Measurements from ENCODE around the gene FAM89B.

Gene FAM89B

GRCh38 chr11:65591939-65592857 lies 19.9 kb downstream of the FAM89B start:
- DNase-seq: no peak

DNA sequence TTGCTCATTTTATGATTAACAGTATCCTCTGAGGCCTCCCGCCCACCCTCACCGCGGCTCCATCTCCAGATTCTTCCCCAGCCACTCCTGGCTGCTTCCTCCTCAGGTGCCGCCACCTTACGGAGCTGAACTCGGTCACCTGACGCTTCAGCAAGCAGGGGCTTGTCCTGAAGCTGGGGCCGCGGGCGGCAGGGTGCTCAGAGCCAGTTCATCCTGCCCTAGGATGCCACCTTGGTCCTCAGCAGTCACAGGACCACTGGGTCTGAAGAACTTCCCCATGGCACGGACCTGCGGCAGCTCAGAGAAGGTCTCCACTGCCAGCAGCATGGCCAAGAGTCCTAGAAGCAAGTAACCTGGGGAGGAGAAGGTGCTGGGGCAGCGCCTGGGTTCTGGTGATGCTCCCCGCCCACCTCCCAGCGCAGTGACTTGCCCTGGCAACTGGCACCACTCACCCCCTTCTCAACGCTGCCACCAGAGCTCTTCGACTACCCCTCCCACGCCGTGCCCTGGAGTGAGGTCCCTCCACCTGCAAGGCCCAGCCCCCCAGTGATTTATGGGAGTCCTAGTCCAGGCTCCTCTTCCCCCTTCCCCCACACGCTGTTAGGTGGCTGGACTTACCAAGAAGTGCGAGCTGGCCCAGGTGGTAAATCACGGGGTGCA lies 20.6 kb downstream of the FAM89B start:
- no peak for DNase-seq

GRCh38 chr11:65593518-65594414 lies 21.4 kb downstream of the FAM89B start:
- peak; percentile 45 to 60 for DNase-seq

- no peak for DNase-seq
Observed at GRCh38 chr11:65595131-65595530, 22.8 kb downstream of the FAM89B start.

DNA sequence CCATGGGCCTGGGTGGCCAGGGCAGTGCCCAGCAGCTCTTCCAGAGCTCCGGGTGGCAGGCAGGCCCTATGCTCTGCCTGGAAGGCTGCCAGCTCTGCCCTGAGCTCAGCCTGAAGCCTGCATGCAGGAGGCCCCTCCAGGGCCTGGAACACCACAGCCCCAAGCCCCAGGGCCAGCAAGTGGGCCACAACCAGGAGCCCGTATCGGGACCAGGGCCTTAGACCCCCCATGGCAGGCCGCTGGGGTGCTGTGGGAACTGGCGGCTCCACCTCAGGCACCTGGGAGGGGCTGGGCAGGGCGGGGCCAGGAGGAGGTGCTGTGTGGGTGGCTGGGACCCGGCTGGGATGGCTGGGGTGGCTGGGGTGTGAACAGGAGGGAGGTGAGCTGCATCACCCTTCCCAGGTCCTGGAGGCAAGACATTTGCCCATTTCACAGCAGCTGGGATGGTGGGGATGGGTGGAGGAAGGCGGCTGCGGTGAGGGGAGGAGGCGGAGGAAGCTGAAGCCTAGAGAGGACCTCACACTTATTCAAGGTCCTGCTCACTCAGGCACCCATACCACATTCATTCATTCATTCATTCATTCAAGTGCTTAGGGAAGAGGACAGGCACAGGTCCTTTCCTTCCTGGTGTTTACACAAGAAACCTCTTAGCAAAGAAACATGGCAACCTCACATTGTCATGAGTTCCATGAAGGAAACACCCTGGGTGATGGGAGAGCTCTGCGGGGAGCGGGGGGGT lies 23.4 kb downstream of the FAM89B start, which contains the start of gene KCNK7:
Gene KCNK7, minus strand, starts transcription at position 258 of the 739 bp plus-strand sequence. Its CDS starts 28 bp downstream, at position 230.
- no peak for DNase-seq

GRCh38 chr11:65596520-65596919 lies 24.2 kb downstream of the FAM89B start:
- no peak for DNase-seq

GRCh38 chr11:65598258-65598699 lies 25.9 kb downstream of the FAM89B start:
- no peak for DNase-seq

DNA sequence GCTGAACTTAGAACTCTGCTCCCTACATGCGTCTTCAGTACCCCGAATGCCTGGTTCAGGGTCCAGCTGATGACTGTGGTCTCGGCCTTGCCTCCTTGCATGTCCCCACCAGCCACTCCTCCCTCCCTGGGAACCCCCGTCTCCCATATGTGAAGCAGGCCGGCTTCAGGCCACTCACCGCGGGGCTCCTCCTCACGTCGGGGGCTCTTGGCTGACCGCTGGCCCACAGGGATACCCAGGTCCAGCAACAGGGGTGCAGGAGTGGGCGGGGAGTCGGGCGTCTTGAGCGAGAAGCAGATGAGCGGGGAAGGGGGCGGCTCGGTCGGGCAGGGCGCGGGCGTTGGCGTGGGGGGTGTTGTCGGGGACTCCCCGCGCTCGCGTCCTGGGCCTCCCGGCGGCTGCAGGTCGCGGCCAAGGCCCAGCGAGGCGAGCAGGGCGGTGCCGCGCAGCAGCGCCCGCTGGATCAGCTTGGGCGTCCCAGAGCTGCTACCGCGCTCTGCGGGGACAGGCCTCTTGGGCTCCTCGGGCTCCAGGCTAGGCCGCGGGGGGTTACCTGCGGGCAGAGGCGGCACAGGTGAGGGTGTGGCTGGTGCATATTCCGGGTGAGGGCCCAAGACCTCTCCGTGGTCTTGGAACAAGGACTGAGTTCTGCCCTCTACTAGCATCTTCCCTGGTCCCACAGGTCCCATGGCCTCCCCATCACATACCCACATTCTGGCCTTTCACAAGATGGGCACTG lies 27.0 kb downstream of the FAM89B start:
- no peak for DNase-seq

- DNase-seq: no peak
Observed at GRCh38 chr11:65599955-65600246, 27.6 kb downstream of the FAM89B start.

DNA sequence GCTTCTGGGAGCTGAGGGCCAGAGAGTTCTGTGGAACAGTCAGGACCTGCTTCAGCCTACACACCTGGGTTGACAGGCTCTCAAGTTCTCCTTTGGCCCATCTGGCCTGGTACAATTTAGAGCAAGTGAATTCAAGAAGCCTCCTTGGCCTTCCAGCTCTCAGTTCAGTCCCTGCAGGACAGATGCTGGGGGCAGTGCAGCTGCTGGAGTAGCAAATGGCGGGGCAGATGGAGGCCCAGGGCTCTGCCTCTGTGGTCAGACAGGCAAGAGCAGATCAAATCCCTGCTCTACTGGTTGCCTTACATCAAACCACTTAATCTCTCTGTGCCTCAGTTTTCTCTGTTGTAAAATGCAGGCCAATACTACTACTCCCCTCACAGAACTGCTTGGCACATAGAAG lies 31.9 kb downstream of the FAM89B start:
- no peak for DNase-seq

GRCh38 chr11:65606876-65607613 lies 34.7 kb downstream of the FAM89B start:
- DNase-seq: peak in 1 of 2 donors; percentile 28

DNA sequence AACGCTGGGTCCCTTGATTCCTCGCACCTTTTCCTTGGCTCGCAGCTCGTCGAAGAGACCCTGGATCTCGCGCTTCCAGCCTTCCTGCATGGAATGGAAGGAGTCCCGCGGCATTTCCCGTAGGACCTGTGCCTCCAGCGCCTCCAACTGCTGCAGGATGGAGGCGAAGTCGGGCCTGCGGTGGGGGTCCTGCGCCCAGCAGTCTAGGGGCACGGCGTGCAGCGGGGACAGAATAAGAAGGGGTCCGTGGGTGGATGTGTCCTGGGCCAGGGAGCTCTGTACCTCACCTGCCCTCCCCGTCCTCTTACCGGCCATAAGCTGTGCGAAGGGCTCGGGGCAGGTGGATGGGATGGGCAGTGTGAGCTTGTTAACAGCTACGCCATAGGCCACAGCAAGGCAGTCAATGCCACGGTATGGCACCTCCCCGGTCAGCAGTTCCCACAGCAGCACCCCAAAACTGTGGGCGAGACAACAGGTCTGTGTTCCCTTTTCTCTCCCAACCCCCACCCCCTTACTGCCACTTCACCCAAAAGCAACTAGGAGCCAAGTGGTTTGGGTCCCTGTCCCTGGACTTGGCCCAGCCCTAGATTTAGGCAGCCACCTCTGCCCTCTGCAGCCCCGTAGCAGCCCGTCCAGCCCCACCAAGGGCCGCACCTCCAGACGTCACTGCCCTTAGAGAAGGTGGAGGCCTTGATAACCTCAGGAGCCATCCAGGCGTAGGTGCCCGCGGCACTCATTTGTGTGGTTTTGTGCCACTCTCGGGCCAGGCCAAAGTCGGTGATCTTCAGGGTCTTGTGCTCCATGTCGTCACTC lies 35.5 kb downstream of the FAM89B start:
- DNase-seq: no peak

DNA sequence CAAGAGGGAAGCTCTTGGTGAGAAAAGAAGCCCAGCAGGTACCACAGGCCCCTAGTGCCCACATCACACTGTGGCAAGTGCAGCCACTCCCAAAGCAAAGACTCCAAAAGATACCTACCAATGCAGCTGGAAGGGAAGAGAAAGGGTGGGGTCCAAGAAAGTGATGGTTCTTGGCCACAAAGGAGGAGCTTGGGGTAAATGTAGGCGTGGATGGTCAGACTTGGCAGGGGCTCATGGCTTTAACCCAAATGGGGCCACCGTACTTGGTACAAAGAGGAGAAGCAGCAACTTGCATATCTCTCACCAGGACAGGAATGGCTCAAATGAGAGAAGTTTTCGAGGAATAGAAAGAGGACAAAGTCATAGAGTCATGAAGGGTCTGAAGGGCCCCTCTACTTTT lies 36.9 kb downstream of the FAM89B start:
- DNase-seq: no peak

- DNase-seq: no peak
Observed at GRCh38 chr11:65609665-65610064, 37.3 kb downstream of the FAM89B start.

DNA sequence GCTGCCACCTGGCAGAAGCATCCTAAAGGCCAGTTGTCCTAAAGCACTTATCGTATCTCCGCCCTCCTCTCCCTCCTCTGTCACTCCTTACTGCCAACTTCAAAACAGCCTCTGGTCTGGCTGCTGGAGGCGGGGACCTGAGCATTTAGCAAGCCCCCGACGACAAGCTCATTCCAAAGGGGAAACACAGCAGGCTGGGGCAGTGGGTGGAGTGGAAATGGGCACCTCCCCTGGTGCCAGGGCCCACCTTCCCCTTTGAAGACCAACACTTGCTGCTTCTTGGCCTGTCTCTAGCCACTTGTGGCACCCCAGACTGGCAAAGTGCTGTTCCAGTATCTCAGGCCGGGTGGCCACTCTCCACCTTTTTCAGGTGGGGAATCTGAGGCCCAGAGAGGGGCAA lies 38.1 kb downstream of the FAM89B start:
- DNase-seq: no peak

- DNase-seq: peak in 1 of 2 donors; percentile 50
Observed at GRCh38 chr11:65611028-65611757, 38.9 kb downstream of the FAM89B start.

- DNase-seq: no peak
Observed at GRCh38 chr11:65611758-65612603, 39.6 kb downstream of the FAM89B start.

DNA sequence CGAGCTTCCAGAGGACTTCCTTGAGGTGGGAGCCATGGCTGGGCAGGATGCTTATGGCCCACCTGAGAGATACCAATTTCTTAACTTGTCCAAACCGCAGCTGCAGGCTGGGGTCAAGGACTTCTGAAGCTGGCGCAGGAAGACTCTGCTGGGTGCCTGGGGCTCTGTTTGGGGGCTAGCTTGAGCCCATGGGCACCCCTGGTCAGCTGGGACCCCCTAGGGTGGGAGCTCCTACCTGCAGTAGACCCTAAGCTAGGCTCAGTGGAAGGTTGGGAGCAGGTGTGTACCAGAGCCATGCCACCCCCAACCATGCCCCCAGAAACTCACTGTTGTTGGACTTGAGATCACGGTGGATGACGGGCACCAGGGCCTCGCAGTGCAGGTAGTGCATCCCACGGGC lies 40.4 kb downstream of the FAM89B start:
- no peak for DNase-seq
